ENCODE results near the gene APOBEC4. TPM values are rescaled to one million over a fixed set of nuclear protein-coding genes. Genes with fewer than 3 reads are reported as not detected.

The APOBEC4 gene
- total and polyA plus RNA-seq, 8 donors, result not detected

DNA sequence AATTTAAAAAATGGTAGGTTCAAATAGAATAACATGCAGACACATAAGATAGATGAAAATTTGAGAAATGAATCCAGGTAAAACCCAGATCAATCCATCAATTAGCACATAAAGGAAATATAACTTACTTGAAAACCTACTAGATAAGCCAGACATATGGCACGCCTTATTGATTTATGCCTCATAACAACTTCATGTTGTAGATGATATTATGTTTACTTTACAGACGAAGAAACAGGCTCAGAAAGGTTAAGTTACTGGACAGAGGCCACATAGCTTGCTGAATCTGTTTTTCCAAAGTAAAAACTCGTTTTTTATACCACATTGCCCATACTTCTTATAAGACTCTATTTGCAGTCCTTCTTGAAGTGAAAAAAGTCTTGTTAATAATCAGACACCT, 40.7 kb downstream of the APOBEC4 start:
- no peaks in the 10 kb centered on the region for H3K9me3 ChIP-seq
- no peak overlapping the region for H3K4me3 ChIP-seq
- peaks cover 0 to 24% (median 10%) of the 10 kb centered on the region in 4 donors for H3K4me1 ChIP-seq
- TF ChIP-seq POLR2A (IDR thresholded peaks at IDR 0.05) (no peak), EP300 (IDR thresholded peaks at IDR 0.05) (no peak), POLR2AphosphoS5 (IDR thresholded peaks at IDR 0.05) (no peak)
- TF ChIP-seq, protein P1, sequence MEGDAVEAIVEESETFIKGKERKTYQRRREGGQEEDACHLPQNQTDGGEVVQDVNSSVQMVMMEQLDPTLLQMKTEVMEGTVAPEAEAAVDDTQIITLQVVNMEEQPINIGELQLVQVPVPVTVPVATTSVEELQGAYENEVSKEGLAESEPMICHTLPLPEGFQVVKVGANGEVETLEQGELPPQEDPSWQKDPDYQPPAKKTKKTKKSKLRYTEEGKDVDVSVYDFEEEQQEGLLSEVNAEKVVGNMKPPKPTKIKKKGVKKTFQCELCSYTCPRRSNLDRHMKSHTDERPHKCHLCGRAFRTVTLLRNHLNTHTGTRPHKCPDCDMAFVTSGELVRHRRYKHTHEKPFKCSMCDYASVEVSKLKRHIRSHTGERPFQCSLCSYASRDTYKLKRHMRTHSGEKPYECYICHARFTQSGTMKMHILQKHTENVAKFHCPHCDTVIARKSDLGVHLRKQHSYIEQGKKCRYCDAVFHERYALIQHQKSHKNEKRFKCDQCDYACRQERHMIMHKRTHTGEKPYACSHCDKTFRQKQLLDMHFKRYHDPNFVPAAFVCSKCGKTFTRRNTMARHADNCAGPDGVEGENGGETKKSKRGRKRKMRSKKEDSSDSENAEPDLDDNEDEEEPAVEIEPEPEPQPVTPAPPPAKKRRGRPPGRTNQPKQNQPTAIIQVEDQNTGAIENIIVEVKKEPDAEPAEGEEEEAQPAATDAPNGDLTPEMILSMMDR (IDR thresholded peaks at IDR 0.05), result no peak
- H3K36me3 ChIP-seq, result no peaks in the 10 kb centered on the region
- no peaks in the 10 kb centered on the region for H3K27me3 ChIP-seq
- 39 to 53% (median 44%) methylated on average over 3 of the region's 3 CpGs for WGBS, 5 donors
- no peak for DNase-seq
- no peak overlapping the region for H3K27ac ChIP-seq
- intact Hi-C loops (cut with DNase I; ENCODE audit: low total_unique reads), result no loop called here

- Histone ChIP-seq H3K27me3 (no peaks in the 10 kb centered on the region), H3K9me3 (no peaks in the 10 kb centered on the region), H3K36me3 (no peaks in the 10 kb centered on the region), H3K4me3 (no peak overlapping the region), H3K4me1 (peaks cover 0 to 24% (median 10%) of the 10 kb centered on the region in 4 donors), H3K27ac (no peak overlapping the region)
- DNase-seq, result no peak
- intact Hi-C loops (cut with DNase I; ENCODE audit: low total_unique reads), result no loop called here
- 28 to 75% (median 35%) methylated on average over 2 of the region's 2 CpGs for WGBS, 5 donors
- TF ChIP-seq POLR2A (IDR thresholded peaks at IDR 0.05) (no peak), POLR2AphosphoS5 (IDR thresholded peaks at IDR 0.05) (no peak), EP300 (IDR thresholded peaks at IDR 0.05) (no peak)
- TF ChIP-seq, protein P1 (IDR thresholded peaks at IDR 0.05), result no peak
Measured at GRCh38 chr1:183611021-183611420, 42.1 kb downstream of the APOBEC4 start.

- Histone ChIP-seq H3K27me3 (no peaks in the 10 kb centered on the region), H3K9me3 (no peaks in the 10 kb centered on the region), H3K4me3 (no peak overlapping the region), H3K36me3 (no peaks in the 10 kb centered on the region), H3K27ac (peak overlapping the region in 3 of 5 donors; percentile 40 to 49 (median 40)), H3K4me1 (peaks cover 0 to 24% (median 10%) of the 10 kb centered on the region in 4 donors)
- intact Hi-C loops (cut with DNase I; ENCODE audit: low total_unique reads), result no loop called here
- peak in 1 of 2 donors; percentile 45 for DNase-seq
- no peak for TF ChIP-seq POLR2AphosphoS5 (IDR thresholded peaks at IDR 0.05)
- TF ChIP-seq EP300 (IDR thresholded peaks at IDR 0.05), result no peak
- TF ChIP-seq POLR2A (IDR thresholded peaks at IDR 0.05), result no peak
- TF ChIP-seq, protein P1 (IDR thresholded peaks at IDR 0.05), result no peak
- 33 to 51% (median 35%) methylated on average over 3 of the region's 3 CpGs for WGBS, 5 donors
Measured at GRCh38 chr1:183609759-183610452, 43.2 kb downstream of the APOBEC4 start.

- peak; percentile 28 to 63 for DNase-seq
- intact Hi-C loops (cut with DNase I; ENCODE audit: low total_unique reads), result no loop called here
- H3K27ac ChIP-seq, result peak overlapping the region in 3 of 5 donors; percentile 40 to 49 (median 40)
Measured at GRCh38 chr1:183609313-183609712, 43.8 kb downstream of the APOBEC4 start.

More at GRCh38 chr1:183609313-183609712, 43.8 kb downstream of the APOBEC4 start:
- TF ChIP-seq EP300 (IDR thresholded peaks at IDR 0.05), result no peak
- peak in 1 of 3 donors; percentile 5 for TF ChIP-seq POLR2AphosphoS5 (IDR thresholded peaks at IDR 0.05)
- no peak for TF ChIP-seq POLR2A (IDR thresholded peaks at IDR 0.05)
- TF ChIP-seq, protein P1 (IDR thresholded peaks at IDR 0.05), result peak in 2 of 7 experiments; percentile 22 to 31
- Histone ChIP-seq H3K4me3 (no peak overlapping the region), H3K4me1 (peaks cover 0 to 24% (median 10%) of the 10 kb centered on the region in 4 donors), H3K9me3 (no peaks in the 10 kb centered on the region), H3K36me3 (no peaks in the 10 kb centered on the region), H3K27me3 (no peaks in the 10 kb centered on the region)
- 46 to 63% (median 48%) methylated on average over 5 of the region's 5 CpGs for WGBS, 5 donors

Data from stomach (tissue), 9 donors.